PFSK-1 (cell line): ENCODE measurements around the gene UBA5.

ENCODE experiments used
- FOXP2 ChIP-seq: optimal IDR thresholded peaks from 2 replicates; pipeline ENCODE3; 2011; ENCODE audit warnings: borderline replicate concordance, control low read depth, inconsistent platforms; ENCODE audit not compliant: insufficient read depth; ENCODE audit errors: extremely low read length, extremely low read depth
- POLR2AphosphoS5 ChIP-seq: IDR thresholded peaks from 2 replicates; pipeline ENCODE4 v1.6.1; 2012; ENCODE audit warnings: low read depth, mild to moderate bottlenecking, control low read depth, low read length, moderate library complexity
- SIN3A ChIP-seq: IDR thresholded peaks from 2 replicates; pipeline ENCODE4 v1.6.1; 2012; ENCODE audit warnings: mild to moderate bottlenecking, low read length, moderate library complexity, borderline replicate concordance; ENCODE audit not compliant: insufficient read depth
- TAF1 ChIP-seq: IDR thresholded peaks from 2 replicates; pipeline ENCODE4 v1.6.1; 2012; ENCODE audit warnings: low read length, control low read depth, borderline replicate concordance; ENCODE audit not compliant: insufficient read depth
- TF ChIP-seq, protein P1 (sequence below), 2 experiments: IDR thresholded peaks; 2 replicates each; pipeline versions ENCODE4 v1.6.1 to v1.8.0; 2011 to 2012; ENCODE audit warnings: low read depth in 2 of 2, low read length in 2 of 2, control low read depth in 1 of 2, inconsistent platforms in 1 of 2, mild to moderate bottlenecking in 1 of 2, moderate library complexity in 1 of 2; ENCODE audit not compliant: insufficient read depth in 1 of 2

UBA5 gene

DNA sequence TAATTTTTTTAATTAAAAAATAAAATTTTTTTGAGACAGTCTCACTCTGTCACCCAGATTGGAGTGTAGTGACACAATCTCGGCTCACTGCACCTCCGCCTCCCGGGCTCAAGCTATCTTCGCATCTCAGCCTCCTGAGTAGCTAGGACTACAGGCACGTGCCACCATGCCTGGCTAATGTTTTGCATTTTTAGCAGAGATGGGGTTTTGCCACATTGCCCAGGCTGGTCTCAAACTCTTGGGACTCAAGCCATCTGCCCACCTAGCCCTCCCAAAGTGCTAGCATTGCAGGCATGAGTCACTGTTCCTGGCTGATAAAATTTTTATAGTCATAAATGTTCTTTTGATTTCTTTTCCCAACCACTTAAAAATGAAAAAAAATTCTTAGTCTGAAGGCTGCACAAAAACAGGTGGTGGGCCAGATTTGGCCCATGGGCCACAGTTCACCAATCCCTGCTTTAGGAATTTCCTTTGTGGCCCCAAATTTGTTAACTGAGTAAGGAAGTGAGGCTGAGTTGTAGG lies 9.2 kb downstream of the UBA5 start:
- TF ChIP-seq SIN3A, result no peak
- no peak for TF ChIP-seq TAF1
- TF ChIP-seq, protein P1, sequence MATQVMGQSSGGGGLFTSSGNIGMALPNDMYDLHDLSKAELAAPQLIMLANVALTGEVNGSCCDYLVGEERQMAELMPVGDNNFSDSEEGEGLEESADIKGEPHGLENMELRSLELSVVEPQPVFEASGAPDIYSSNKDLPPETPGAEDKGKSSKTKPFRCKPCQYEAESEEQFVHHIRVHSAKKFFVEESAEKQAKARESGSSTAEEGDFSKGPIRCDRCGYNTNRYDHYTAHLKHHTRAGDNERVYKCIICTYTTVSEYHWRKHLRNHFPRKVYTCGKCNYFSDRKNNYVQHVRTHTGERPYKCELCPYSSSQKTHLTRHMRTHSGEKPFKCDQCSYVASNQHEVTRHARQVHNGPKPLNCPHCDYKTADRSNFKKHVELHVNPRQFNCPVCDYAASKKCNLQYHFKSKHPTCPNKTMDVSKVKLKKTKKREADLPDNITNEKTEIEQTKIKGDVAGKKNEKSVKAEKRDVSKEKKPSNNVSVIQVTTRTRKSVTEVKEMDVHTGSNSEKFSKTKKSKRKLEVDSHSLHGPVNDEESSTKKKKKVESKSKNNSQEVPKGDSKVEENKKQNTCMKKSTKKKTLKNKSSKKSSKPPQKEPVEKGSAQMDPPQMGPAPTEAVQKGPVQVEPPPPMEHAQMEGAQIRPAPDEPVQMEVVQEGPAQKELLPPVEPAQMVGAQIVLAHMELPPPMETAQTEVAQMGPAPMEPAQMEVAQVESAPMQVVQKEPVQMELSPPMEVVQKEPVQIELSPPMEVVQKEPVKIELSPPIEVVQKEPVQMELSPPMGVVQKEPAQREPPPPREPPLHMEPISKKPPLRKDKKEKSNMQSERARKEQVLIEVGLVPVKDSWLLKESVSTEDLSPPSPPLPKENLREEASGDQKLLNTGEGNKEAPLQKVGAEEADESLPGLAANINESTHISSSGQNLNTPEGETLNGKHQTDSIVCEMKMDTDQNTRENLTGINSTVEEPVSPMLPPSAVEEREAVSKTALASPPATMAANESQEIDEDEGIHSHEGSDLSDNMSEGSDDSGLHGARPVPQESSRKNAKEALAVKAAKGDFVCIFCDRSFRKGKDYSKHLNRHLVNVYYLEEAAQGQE (IDR thresholded peaks at IDR 0.05; ENCODE audit: insufficient read depth in 1 of 2, low read depth in 2 of 2, low read length in 2 of 2), result no peak
- TF ChIP-seq POLR2AphosphoS5, result no peak

DNA sequence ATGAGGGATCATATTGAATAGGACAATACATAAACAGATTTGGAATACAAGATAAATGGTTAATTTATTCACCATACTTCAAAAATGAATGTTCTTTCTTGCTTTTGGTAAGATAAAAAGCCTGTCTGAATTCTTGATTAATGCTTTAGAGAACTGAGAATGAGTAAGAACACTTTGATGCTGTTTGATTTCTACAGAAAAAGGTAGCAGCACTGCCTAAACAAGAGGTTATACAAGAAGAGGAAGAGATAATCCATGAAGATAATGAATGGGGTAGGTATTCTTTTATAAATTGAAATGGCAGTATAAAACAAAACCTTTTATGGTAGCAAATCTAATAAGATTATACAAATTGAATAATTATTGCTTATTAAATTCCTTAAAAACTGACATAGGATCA lies 15.3 kb downstream of the UBA5 start:
- TF ChIP-seq TAF1, result no peak
- TF ChIP-seq, protein P1 (IDR thresholded peaks at IDR 0.05; ENCODE audit: insufficient read depth in 1 of 2, low read depth in 2 of 2, low read length in 2 of 2), result no peak
- TF ChIP-seq SIN3A, result no peak
- TF ChIP-seq FOXP2, result no peak
- no peak for TF ChIP-seq POLR2AphosphoS5

DNA sequence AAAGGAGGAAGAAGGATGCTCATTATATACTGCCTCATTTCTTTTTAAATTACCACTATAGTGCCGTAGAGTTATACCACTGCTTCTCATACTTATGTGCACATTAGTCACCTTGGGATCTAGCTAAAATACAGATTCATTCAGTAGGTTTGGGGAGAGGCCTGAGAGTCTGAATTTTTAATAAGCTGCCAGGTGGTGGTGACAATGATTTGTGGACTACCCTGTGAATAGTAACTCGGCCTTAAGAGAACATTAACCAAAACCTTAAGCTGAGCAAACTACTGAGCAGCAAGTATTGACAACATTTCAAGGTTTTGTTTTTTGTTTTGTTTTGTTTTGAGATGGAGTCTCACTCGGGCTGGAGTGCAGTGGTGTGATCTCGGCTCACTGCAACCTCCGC lies 19.8 kb downstream of the UBA5 start:
- TF ChIP-seq FOXP2 (no peak), POLR2AphosphoS5 (no peak), SIN3A (no peak), TAF1 (no peak)
- TF ChIP-seq, protein P1 (IDR thresholded peaks at IDR 0.05; ENCODE audit: insufficient read depth in 1 of 2, low read depth in 2 of 2, low read length in 2 of 2), result no peak

DNA sequence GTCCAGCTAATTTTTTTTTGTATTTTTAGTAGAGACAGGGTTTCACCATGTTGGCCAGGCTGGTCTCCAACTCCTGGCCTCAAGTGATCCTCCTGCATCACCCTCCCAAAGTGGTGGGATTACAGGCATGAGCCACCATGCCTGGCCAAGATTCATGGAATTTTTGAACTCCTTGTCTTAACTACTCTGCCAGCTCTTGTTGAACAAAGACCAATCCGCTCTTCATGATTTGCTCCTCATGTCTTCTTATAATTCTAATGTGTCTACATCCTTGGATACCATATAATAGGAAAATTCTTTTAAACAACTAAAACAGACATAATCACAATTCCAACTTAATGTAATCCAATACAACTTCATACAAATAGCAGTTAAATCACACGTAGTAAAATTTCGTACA lies 21.3 kb downstream of the UBA5 start:
- no peak for TF ChIP-seq FOXP2
- TF ChIP-seq POLR2AphosphoS5, result no peak
- TF ChIP-seq, protein P1 (IDR thresholded peaks at IDR 0.05; ENCODE audit: insufficient read depth in 1 of 2, low read depth in 2 of 2, low read length in 2 of 2), result no peak
- no peak for TF ChIP-seq SIN3A
- no peak for TF ChIP-seq TAF1

DNA sequence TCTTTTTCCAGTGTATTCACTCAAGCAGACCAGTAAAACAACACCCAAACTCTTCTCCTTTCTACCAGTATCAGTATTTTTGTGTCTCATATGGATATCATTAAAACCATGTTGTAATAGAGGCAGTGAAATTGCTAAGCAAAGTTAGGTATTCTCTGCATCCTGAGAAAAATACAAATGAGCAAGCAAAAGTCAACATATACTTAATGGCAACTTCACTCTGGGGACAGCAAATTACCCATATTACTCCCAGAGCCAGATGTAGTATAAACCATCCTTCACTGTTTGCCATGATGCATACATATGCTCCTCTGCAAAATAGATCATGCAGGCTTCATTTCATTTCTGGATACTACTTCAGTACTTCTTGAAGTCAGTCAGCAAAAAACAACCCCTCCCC lies 22.1 kb downstream of the UBA5 start:
- no peak for TF ChIP-seq SIN3A
- no peak for TF ChIP-seq FOXP2

DNA sequence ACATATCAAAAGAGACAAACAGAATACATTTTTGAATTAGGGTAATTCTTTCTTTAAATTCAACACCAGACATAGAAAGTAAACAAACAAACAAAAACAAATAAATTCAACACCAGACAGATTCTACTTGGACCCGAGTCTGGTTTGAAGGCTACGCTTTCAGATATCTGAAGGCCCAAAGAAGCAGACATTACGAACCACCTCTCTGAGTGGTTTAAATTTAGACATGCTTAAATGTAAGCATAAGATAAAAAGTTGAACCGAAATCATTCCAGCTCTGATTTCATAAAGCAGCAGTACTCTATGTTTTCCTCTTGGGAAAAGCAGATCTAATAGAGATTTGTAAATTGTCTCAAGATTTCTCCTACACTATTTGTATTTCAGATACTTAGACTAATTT lies 29.9 kb downstream of the UBA5 start:
- TF ChIP-seq, protein P1 (IDR thresholded peaks at IDR 0.05; ENCODE audit: insufficient read depth in 1 of 2, low read depth in 2 of 2, low read length in 2 of 2), result no peak
- TF ChIP-seq POLR2AphosphoS5, result no peak
- no peak for TF ChIP-seq TAF1
- no peak for TF ChIP-seq FOXP2
- TF ChIP-seq SIN3A, result no peak
